COLO668 (cell line): Measurements from ENCODE around the gene CHD9.

Experiments
- DNase-seq: peaks from one replicate; lab custom pipeline; 2025; ENCODE audit not compliant: unreplicated experiment; lab: John Stamatoyannopoulos, UW

Gene CHD9

DNA sequence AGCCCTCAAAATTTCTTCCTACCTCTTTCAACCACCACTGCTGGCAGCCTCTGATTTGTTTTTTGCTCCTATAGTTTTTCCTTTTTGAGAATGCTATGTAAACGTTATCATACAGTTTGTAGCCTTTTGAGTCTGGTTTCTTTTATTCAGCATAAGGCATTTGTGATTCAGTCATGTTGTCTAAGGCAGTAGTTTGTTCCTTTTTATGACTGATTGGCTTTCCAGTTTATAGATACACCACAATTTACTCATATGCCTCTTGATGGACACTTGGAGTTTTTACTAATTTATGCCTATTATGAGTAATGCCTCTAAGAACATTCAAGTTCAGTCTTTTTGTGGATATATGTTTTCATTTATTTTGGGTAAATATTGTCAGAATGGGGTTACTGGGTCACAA is 136.6 kb downstream of the CHD9 start:
- no peak for DNase-seq

DNA sequence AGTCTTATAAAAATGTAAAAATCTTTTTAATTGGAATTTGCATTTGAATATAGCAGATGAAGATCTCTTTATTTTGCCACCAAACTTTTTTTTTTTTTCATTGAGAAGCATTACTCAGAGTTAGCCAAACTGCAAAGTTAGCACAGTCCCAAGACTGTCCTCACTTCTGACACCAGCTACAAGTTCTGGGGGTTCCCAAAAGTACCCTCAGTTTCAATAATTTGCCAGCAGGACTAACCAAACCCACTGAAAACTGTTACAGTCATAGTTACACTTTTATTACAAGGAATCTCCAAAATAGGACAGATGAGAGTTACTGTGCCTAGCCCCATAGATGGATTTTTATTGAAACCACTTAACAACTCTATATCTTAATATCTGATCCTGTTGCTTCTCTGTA is 144.1 kb downstream of the CHD9 start:
- no peak for DNase-seq

DNA sequence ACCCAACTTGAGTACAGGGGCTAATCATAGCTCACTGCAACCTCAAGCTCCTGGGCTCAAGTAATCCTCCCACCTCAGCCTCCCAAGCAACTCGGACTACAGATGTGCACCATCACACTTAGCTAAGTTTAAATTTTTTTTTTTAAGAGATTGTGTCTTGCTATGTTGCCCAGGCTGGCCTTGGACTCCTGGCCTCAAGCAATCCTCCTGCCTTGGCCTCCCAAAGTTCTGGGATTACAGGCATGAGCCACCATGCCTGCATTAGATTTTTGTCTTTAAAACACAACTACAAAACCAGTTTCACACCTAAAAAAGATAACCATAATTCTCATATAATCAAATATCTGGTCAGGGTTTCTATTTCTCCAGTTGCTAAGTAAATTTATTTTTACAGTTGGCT is 147.1 kb downstream of the CHD9 start:
- no peak for DNase-seq

DNA sequence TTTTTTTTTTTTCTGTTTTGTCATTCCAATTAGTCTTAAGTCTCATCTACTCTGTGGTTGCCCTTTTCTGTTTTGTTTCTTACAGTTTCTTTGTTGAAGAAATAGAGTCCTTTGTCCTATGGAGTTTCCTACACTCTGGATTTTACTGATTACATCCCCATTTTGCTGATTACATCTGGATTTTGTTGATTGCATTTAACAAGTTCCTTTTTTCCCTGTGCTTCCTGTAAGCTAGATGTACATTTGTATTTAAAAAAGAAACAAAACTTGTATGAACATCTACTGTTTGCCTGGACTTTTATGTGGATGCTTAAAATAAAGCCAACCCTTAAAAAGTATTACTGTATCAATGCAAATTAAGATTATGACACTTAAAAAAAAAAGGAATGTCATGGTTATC is 147.6 kb downstream of the CHD9 start:
- DNase-seq, result no peak

DNA sequence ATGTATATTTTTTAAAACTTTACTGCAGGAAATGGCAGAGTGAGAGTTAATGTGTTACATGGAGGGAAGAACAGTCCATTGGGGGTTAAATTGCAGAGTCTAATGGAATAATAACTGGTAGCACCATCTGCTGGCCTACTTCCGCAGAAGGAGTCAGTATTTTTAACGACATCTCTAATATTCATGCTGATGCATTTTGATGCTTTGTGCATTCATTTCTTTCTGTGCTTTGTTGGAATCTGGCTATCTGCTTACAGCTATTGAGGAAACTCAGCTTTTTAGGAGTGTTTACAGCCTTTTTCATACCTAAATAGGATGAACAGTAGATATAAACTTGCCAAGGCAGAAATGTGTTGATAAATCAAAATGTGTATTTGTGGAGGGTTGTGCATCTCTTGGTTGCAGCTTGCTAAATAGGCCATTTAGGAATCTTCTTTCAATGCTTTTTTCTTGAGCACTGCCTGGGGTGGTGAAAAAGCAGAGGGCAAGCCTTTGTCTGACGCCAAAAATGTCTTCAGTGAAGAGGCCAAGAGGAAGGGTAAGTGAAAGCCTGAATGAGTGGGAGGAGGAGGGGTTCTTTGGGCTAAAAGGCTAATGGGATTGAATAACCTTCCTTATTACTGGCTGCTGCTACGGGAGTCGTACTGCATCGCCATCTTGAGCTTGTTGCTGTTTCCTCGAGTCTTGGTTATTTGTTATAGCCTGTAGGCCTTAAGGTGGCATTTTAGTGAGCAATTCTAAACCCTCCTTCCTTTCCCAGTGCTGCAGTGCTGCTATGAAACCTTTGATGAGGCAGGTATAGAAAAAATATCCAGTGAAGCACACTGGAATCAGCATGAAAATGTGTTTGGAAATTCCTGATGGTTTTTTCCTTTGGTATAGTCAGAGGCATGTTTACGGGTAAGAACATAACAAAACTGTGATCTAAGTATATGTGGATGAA is 153.3 kb downstream of the CHD9 start:
- no peak for DNase-seq

DNA sequence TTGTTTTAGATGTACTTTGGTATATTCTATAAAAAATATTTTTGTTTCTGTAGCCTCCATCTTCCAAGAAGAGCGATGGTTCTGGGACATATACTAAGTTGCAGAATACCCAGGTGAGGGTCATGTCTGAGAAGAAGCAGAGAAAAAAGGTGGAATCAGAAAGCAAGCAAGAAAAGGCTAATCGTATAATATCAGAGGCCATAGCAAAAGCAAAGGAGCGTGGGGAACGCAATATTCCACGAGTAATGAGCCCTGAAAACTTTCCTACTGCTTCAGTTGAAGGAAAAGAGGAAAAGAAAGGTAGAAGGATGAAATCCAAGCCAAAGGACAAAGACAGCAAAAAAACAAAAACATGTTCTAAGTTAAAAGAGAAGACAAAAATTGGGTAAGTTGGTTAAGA is 154.6 kb downstream of the CHD9 start:
- DNase-seq, result no peak

DNA sequence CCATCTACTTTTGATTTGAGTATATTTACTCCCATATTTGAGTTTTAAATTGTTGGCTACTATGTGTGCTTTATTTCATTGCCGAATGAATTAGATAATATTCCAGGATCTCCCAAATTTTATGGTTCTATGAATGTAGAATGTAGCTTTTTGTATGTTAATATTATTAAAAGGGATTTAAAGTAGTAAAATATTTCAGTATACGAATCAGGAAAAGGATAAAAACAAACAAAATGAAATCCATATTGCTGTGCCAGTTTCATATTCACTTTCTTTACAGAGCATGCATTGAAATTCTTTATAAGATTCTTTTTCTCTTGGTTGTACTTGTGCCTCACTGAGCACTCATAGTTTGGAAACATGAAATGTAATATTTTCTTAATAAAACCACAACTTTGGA is 155.1 kb downstream of the CHD9 start:
- DNase-seq, result no peak

DNA sequence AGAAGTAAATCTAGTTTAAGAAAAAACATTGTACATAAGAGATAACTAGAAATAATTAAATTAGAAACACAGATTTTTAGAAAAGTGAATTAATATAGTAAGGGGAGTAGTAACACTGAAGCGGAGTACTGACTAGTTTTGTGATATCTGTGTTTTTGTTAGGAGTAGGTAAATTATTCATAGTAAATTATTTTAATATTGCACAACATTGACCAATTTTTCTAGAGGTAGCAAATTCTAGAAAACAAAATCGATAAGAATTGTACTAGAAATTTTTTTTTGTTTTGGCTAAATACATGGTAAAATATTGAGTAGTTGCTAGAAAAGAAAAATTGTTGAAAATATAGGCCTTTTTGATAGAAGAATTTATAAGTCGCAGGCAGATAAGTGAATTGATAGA is 156.5 kb downstream of the CHD9 start:
- no peak for DNase-seq

DNA sequence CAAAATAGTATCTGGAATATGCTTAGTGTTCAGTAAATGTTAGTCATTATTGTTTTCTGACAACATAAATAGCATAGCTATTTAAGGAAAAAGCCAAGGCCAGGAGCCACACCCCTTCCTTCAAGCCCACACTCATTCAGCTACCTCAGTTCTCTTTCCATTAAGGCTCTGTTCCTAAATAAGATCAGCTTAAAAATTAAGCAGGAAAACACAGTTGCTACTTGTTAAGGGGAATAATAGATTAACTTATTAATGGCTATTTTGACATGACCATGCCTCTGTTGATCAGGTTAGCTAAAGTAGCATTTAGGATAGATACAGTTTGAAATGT is 158.1 kb downstream of the CHD9 start:
- no peak for DNase-seq

DNA sequence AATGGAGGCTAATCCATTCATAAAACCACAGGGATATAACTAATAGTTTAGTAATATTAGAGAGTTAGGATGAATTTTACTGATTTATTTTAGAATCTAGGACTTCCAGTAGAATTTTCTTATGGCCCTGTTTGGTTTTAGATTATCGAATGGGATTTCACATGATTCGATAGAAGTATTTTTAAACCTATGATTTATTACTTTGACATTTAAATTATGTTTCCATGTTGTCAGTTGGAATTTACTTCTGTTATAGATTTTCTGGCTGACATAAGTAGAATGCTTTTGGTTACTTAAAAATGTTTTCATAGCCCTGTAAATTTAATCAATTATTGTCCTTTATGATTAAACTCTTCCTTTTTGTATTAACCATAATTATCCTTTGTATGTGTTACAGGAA is 158.8 kb downstream of the CHD9 start:
- DNase-seq, result no peak

DNA sequence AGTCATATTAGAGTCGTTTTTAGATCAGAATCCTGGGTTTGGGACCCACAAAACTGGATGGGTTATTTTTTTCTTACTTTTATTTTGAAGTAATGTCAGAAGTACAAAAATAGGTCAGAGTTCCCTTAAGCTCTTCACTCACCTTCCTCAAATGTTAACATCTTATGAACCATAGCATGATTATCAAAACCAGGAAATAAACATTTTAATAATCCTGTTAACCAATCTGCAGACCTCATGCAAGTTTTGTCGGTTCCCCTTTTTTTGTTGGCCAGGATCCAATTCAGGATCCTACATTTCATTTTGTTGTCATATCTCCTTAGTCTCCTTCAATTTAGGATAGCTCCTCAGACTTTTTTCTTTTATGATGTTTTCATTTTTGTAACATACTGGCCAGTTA is 162.0 kb downstream of the CHD9 start:
- DNase-seq, result no peak

DNA sequence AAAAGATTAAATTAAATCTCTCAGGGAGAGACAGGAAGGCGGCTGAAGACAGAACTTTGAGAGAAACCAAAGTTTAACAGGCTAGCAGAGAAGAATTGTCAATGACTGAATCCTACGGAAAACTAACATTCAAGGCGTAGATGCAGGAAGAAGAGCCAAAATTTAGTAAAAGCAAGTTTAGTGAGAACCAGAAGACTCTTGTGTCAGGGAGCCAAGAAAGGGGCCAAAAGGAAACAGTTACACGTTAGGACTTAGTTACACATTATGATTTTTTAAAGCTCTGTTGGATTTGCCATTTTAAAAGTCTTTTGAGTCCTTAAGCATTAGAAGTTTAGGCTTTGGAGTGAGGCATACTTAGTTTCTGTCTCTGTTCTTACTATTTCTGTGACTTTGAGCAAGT is 164.6 kb downstream of the CHD9 start:
- no peak for DNase-seq

DNA sequence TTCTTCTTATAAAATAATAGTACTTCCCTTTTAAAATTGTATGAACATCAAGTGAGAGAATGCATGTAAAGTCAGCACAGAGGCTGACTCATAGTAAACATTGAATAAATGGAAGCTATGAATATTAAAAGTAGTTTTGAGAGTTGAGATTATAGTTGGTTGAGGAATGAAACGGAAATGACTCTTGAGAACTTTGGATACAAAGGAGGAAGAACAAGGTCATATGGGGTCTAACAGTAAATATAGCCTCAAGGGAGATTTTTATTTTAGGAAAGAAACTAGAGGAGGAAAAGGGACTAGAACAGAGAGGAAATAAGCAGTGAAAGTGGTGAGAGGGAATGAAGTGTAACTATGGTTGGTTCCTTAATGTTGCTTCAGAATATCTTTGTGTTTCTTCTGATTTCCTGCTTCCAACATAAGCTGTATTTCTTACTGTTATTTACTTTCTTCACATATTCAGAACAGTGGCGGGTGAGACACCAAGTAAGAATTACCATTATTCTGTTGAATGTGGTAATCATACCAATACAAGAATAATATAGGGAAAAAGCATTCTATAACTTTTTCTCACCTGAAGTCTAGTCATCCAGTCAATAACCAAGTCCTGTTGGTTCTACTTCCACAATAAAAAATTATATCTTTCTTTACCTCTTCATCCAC is 165.1 kb downstream of the CHD9 start:
- no peak for DNase-seq

DNA sequence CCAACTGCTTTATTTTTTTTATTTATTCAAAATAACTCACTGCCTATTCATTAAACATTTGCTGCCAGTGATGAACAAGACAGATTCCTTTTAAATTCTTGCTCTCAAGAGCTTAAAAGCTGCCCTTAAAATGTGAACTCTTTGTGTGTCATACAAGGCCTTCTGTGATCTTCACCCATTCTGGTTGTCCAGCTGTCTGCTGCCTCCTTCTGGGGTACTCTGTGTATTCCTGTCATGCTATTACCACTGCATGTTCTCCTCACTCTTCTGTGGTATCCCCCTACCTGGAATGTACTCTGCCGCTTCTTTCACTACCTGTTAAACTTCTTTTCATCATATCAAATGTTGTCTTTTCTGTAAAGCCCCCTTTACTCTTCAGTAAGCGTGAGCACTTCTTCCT is 165.8 kb downstream of the CHD9 start:
- DNase-seq, result no peak

DNA sequence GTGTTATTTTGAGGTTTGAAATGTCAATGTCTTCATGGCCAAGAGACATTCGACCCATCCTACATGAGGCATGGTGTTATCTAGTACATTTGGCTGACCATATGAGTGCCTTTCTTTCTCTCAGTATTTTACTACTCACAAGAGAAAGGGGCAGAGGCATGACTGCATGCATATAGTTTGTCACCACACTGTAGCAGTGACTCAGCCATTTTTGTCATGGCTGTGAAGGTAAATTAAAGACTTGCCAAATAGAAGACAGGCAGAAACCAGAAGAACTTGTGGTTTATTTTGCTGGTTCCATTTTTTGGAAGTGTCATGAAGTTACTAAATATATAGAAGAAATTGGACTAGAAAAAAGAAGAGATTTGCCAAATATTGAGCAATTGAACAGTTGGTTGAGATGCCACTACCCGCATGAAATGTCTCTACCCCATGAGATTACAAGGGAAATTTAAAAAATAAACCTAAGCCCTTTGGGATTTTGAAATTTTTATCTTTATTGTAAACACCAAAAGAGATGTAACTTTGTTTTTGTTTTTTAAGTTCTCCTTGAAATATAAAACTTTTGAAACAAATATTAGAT is 170.3 kb downstream of the CHD9 start:
- DNase-seq, result no peak

DNA sequence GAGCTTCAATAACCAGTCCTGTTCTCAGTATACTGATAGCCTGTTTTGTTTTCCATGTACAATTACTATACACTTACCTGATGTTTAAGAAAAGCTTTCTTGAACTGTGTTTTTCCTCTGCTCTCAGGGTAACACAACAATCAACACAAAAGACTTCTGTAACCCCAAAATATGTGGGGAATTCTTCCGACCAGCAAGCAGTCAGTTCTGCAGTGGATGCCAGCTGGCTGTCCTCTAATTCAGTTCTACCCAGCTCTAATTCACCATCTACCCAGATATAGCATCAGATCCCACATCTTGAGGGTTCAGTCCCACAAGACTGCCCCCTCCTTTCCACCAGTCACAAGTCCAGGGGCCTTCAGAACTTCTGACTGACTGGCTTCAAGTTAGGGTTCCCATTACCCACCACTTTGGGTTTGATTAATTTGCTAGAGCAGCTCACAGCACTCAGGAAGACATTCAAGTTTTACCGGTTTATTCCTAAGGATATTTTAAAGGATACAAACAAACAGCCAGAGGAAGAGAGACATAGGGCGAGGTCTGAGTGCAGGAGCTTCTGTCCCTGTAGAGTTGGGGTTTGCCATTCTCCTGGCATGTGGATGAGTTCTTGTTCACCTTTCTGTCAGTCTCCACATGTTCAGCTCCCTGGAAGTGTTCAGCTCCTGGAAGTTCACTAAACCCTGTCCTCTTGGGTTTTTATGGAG is 178.2 kb downstream of the CHD9 start:
- DNase-seq, result no peak

DNA sequence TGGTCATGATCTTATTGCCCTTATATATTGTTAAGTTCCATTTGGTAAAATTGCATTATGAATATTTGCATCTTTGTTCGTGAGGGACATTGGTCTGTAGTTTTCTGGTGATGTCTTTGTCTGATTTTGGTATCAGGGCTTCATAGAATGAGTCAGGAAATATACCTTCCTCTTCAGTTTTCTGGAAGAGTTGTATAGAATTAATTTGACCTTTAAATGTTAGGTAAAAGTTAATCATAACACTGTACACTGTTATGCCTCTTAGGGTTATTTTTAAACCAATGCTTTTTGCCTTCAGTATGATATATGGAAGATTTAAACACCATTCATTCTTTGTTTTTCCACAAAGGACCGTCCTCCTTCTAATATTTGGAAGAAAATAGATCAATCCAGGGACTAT is 180.0 kb downstream of the CHD9 start:
- no peak for DNase-seq

DNA sequence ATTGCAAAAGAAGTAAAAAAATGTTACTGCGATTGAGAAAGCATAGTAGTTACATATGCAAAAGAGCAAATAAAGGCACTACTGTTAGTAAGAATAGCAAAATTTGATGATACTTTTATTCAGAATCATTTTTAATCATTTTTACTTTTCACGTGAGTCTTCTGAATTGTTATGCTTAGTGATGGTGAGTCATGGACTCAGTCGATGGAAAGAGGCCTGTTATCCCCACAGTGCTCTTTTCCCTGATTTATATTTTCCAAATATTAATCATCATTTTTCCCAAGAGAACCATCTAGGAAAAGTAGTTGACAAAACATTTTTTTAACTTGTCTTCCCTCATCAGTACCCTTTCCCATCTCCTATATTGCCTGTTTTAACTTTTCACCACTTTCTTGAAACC is 181.1 kb downstream of the CHD9 start:
- DNase-seq, result no peak

DNA sequence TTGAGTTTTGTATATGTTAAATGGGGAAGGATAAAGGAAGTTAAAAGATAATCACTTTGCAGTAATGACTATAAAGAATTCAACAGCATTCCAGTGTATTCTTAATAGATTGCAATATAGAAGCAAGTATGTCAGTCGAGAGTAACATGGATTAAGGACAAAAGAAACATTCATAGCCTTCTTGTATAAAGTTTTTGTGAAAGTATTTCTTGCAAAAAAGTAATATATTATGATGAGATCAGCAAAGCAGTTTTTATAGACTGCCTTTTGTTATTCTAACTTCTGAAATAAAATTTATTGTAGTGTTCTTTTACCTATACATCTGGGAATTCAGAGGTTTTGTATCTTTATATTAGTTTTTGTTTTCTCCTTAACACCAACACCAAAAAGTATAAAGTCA is 194.5 kb downstream of the CHD9 start:
- no peak for DNase-seq

DNA sequence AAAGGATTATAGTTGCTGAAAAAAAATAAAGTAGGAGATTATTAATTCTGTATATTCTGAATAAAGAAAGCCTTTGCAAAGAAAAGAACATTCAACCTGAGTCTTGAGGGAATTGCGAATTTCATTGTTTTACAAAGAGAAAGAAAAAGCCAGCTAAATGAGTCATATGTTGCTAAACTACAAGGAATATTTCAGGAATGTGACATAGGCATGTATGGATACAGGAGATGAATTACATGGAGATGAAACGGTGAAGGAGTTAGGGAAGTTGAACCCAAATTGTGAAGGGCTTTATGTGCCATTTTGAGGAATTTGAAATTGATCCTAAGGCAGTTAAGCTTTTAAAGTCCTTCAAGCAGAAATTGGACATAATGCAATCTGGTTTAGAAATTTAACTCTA is 202.2 kb downstream of the CHD9 start:
- DNase-seq, result no peak

DNA sequence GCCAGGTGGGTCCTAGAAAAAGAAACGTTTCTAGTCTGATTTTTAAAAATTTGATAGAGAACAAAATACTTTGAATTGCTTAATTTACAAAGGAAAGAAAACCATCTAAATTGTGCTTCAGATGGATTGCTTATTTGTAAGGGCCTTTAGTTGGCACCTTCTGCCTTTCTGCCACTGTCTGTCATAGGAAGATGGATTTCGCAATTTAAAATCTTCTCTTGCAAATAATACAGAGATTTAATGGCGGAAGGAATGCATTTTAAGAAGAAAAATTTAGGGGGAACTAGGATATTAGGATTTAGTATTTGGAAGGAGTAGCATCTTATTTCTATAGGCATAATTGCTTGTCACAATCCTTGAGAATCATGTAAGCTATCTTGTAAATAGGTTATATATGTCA is 204.0 kb downstream of the CHD9 start:
- DNase-seq, result no peak

DNA sequence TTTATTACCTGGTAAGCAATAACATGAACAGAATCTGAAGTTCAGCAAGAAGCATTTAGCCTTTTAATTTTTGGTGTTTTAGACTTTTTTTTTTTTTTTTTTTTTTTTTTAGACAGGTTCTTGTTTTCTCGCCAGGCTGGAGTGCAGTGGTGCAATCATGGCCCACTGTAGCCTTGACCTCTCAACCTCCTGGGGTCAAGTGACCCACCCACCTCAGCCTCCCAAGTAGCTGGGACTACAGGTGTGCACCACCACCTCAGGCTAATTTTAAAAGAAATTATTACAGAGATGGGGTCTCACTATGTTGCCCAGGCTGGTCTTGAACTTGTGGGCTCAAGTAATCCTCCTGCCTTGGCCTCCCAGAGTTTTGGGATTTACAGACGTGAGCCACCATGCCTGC is 206.5 kb downstream of the CHD9 start:
- DNase-seq, result no peak
